Gastroesophageal sphincter (tissue), 4 donors: ENCODE results near the gene ZBTB46. TPM values are rescaled to one million over a fixed set of nuclear protein-coding genes. Genes with fewer than 3 reads are reported as not detected.

Experiments
- ATAC-seq: fragments of 150-250 bp; one replicate; pipeline ENCODE4 v1.9.1; 2016; ENCODE audit warnings: mild to moderate bottlenecking, moderate library complexity
- H3K27ac ChIP-seq, 4 donors: fragments of 200-600 bp; sonication (generic) in 3 of 4; 1 replicate in 3 of 4; 2 replicates in 1 of 4; pipeline ENCODE4 v1.5.1; 2016 to 2019
- H3K27me3 ChIP-seq: fragments of 200-600 bp; sonication (generic); one replicate; pipeline ENCODE4 v1.5.1; 2019
- H3K36me3 ChIP-seq, 2 donors: fragments of 200-600 bp; sonication (generic); one replicate each; pipeline ENCODE4 v1.5.1; 2019; ENCODE audit warnings: control low read depth in 1 of 2
- H3K4me1 ChIP-seq, 3 donors: fragments of 200-600 bp; sonication (generic); 1 replicate in 2 of 3; 2 replicates in 1 of 3; pipeline ENCODE4 v1.5.1; 2016 to 2019; ENCODE audit warnings: control low read depth in 2 of 3
- H3K4me3 ChIP-seq, 2 donors: fragments of 200-600 bp; sonication (generic); one replicate each; pipeline ENCODE4 v1.5.1; 2019; ENCODE audit warnings: mild to moderate bottlenecking in 1 of 2, moderate library complexity in 1 of 2
- H3K9me3 ChIP-seq, 3 donors: fragments of 200-600 bp; sonication (generic); one replicate each; pipeline ENCODE4 v1.5.1; 2017 to 2019; ENCODE audit warnings: control low read depth in 2 of 3
- EP300 ChIP-seq: sonication (generic); formaldehyde crosslinking; IDR thresholded peaks from one replicate; pipeline ENCODE4 v1.6.1; 2017; ENCODE audit warnings: antibody characterized with exemption, mild to moderate bottlenecking
- POLR2A ChIP-seq, 2 donors: fragments of 450-650 bp; IDR thresholded peaks; one replicate each; pipeline ENCODE4 v1.6.1; 2017; ENCODE audit warnings: antibody characterized with exemption in 2 of 2, mild to moderate bottlenecking in 2 of 2, moderate library complexity in 1 of 2
- POLR2AphosphoS5 ChIP-seq: sonication (generic); formaldehyde crosslinking; IDR thresholded peaks from one replicate; pipeline ENCODE4 v1.6.1; 2017; ENCODE audit warnings: antibody characterized with exemption
- WGBS, 2 donors: methylation state at CpG; one replicate each; pipeline ENCODE4 v1.1.5; 2018; ENCODE audit warnings: low coverage in 1 of 2; 5-methylcytosine and 5-hydroxymethylcytosine counted together
- total RNA-seq, 4 donors: library from RNA; depleted of rRNA; stranded (reverse); fragments of >200 nt; gene quantifications; one replicate each; pipeline ENCODE4 v1.1.0, GENCODE V29; 2016
- TF ChIP-seq, protein P1 (sequence below), 4 experiments: fragments of 200-600 bp in 2 of 4; fragments of 450-650 bp in 2 of 4; sonication (generic) in 1 of 4; IDR thresholded peaks; one replicate each; pipeline ENCODE4 v1.5.1; 2017 to 2019; ENCODE audit warnings: antibody characterized with exemption in 4 of 4, mild to moderate bottlenecking in 2 of 4, moderate library complexity in 2 of 4

Gene ZBTB46
- total RNA-seq, 4 donors from 2014 or later = 8.1 to 13.8 (median 10.2) TPM

DNA sequence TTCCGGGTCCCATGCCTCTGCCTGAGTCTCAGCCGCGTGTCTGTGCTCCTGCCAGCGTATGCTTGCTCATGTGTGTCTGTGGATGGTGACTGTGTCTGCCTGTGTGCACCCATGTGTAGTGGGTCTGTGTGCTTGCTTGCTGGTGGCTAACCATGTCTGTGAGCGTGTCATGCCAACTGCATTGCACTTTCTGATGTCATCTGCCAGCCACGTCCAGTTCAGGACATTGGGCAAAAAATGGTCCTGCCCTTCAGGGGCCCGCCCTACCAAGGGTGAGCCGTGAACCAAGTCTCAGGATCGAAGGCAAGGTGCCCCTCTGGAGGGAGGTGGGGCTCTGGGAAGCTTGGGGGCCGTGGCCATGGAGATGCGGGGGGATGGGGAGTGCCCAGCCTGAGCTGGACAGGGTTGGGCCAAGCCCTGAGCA lies 9.4 kb upstream of the ZBTB46 start:
- WGBS, 2 donors = 82% methylated on average over 5 of the region's 11 CpGs; no CpG with 5 or more reads in 1 of the 2 donors
- no peak overlapping the region for H3K4me3 ChIP-seq
- TF ChIP-seq EP300 (no peak), POLR2AphosphoS5 (no peak), POLR2A (IDR thresholded peaks at IDR 0.05) (no peak)
- TF ChIP-seq, protein P1, sequence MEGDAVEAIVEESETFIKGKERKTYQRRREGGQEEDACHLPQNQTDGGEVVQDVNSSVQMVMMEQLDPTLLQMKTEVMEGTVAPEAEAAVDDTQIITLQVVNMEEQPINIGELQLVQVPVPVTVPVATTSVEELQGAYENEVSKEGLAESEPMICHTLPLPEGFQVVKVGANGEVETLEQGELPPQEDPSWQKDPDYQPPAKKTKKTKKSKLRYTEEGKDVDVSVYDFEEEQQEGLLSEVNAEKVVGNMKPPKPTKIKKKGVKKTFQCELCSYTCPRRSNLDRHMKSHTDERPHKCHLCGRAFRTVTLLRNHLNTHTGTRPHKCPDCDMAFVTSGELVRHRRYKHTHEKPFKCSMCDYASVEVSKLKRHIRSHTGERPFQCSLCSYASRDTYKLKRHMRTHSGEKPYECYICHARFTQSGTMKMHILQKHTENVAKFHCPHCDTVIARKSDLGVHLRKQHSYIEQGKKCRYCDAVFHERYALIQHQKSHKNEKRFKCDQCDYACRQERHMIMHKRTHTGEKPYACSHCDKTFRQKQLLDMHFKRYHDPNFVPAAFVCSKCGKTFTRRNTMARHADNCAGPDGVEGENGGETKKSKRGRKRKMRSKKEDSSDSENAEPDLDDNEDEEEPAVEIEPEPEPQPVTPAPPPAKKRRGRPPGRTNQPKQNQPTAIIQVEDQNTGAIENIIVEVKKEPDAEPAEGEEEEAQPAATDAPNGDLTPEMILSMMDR (IDR thresholded peaks at IDR 0.05) = no peak

DNA sequence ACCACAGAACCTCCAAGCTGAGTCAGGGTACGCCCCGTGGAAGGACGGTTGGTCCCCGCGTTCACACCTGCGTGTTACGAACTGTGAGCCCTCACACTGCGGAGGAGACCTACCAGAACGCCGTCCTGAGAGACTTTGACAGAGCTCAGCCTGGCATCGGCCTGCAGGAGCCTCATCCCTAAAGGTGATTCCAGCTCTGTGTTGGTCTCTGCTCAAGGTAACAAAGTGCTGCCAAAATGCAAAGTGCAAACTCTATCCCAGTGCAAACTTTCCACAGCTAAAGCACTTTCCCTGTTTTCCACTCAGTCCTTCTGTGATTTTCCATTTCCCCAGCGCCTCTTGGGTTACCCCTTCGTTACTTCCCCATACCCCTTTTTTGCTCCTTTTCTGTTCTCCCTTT lies 8.6 kb upstream of the ZBTB46 start:
- Histone ChIP-seq H3K27ac (no peak overlapping the region), H3K27me3 (peaks cover 14% of the 10 kb centered on the region), H3K4me3 (no peak overlapping the region), H3K4me1 (peaks cover 0 to 11% (median under 1%) of the 10 kb centered on the region in 3 donors), H3K36me3 (no peaks in the 10 kb centered on the region), H3K9me3 (no peaks in the 10 kb centered on the region)
- no peak for ATAC-seq
- 85 to 87% methylated on average over 8 to 11 of the region's 13 CpGs for WGBS, 2 donors
- TF ChIP-seq, protein P1 (IDR thresholded peaks at IDR 0.05) = no peak
- TF ChIP-seq POLR2A (IDR thresholded peaks at IDR 0.05) = no peak
- TF ChIP-seq EP300 = no peak
- no peak for TF ChIP-seq POLR2AphosphoS5

More for the DNA sequence above, 9.4 kb upstream of the ZBTB46 start:
- H3K27me3 ChIP-seq = peaks cover 21% of the 10 kb centered on the region
- H3K9me3 ChIP-seq = no peaks in the 10 kb centered on the region
- H3K4me1 ChIP-seq = peaks cover 0 to 11% (median 0%) of the 10 kb centered on the region in 3 donors
- H3K36me3 ChIP-seq = no peaks in the 10 kb centered on the region
- ATAC-seq = no peak
- H3K27ac ChIP-seq = no peak overlapping the region

DNA sequence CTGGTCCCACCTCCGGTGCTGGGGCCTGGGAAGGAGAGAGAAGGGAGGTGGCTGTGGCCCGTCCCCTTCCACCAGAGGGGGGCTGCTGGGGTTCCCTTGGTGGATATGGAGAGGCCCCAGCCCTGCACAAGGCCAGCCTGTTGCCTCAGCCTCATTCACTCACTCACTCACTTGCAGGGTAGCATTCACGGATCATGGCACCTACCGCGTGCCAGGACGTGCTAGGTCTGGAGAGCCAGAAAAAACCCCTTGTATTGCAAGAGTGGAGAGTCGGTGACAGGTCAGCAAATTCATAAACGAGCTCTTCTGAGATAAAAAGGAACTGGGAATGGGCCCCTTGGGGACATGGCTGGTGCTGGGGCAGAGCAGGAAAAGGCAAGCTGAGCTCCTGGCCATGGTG lies 6.4 kb upstream of the ZBTB46 start:
- Histone ChIP-seq H3K4me3 (no peak overlapping the region), H3K27ac (no peak overlapping the region), H3K36me3 (no peaks in the 10 kb centered on the region), H3K27me3 (peaks cover 4% of the 10 kb centered on the region), H3K4me1 (peaks cover 0 to 32% (median 15%) of the 10 kb centered on the region in 3 donors), H3K9me3 (no peaks in the 10 kb centered on the region)
- no peak for TF ChIP-seq POLR2AphosphoS5
- TF ChIP-seq POLR2A (IDR thresholded peaks at IDR 0.05) = no peak
- TF ChIP-seq EP300 = no peak
- TF ChIP-seq, protein P1 (IDR thresholded peaks at IDR 0.05) = no peak
- ATAC-seq = no peak
- 58% methylated on average over 2 of the region's 8 CpGs; no CpG with 5 or more reads in 1 of the 2 donors for WGBS, 2 donors

DNA sequence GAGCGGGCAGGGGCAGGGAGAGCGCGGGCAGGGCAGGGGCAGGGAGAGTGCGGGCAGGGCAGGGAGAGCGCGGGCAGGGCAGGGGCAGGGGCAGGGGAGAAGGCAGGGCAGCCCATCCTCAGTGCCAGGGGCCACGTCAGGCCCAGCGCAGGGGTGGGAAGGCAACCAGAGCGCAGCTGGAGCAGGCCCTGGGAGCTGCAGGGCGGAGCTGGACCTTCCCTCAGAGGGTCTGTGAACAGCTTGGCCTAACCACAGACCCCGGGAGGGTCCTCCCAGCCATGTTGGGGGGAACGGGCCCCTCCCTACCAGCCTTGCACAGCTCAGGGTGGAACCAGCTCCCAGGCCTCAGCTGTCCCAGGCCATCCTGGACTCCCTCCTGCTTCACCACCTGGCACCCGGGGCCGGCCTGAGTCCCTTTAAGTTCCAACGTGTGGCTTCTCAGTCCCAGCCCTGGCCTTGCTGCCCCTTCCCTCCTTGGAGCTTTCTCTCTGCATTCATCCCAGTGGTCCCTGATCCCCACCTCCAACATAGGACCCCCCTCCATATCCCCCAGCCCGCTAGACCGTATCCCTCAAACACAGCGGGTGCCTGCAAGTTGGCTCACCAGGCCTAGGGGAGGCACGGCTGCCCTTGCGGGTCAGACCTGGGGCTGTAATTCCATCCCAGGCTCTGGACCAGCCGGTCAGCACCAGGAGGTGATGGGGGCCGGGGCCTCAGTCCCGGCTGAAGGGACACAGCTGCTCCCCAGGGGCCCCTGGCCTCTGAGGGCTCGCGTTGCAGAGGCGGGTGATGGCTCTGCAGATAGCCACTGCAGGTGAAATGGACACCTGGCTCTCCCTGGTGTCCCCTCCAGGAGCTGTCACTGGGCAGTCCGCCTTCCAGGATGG lies 5.6 kb upstream of the ZBTB46 start:
- H3K4me1 ChIP-seq = peaks cover 0 to 40% (median 23%) of the 10 kb centered on the region in 3 donors

More for the DNA sequence above, 5.6 kb upstream of the ZBTB46 start:
- peaks cover 11% of the 10 kb centered on the region for H3K27me3 ChIP-seq
- WGBS, 2 donors = 66 to 95% methylated on average over 4 to 5 of the region's 27 CpGs
- H3K27ac ChIP-seq = peak overlapping the region in 2 of 4 donors; percentile 14 to 40
- no peaks in the 10 kb centered on the region for H3K9me3 ChIP-seq
- H3K4me3 ChIP-seq = no peak overlapping the region
- TF ChIP-seq POLR2AphosphoS5 = no peak
- TF ChIP-seq EP300 = no peak
- TF ChIP-seq, protein P1 (IDR thresholded peaks at IDR 0.05) = no peak
- TF ChIP-seq POLR2A (IDR thresholded peaks at IDR 0.05) = no peak
- H3K36me3 ChIP-seq = no peaks in the 10 kb centered on the region
- no peak for ATAC-seq
